HepG2 (cell line): ENCODE data around the gene HSPE1. TPM values are rescaled to one million over a fixed set of nuclear protein-coding genes. Genes with fewer than 3 reads are reported as not detected.

ENCODE experiments used
- BRCA1 ChIP-seq: sonication (generic); formaldehyde crosslinking; IDR thresholded peaks from 2 replicates; pipeline ENCODE4 v1.4.0; 2020; ENCODE audit warnings: missing genetic modification reagents
- CAMTA2 ChIP-seq: sonication (generic); formaldehyde crosslinking; IDR thresholded peaks from 2 replicates; pipeline ENCODE4 v1.4.0; 2020; ENCODE audit warnings: mild to moderate bottlenecking, missing genetic modification reagents, borderline replicate concordance
- CC2D1A ChIP-seq: sonication (generic); formaldehyde crosslinking; IDR thresholded peaks from 2 replicates; pipeline ENCODE4 v1.8.1; 2023; ENCODE audit warnings: mild to moderate bottlenecking, missing genetic modification reagents
- CHCHD3 ChIP-seq: sonication (generic); formaldehyde crosslinking; IDR thresholded peaks from 2 replicates; pipeline ENCODE4 v1.8.0; 2022; ENCODE audit warnings: mild to moderate bottlenecking, missing genetic modification reagents, moderate library complexity
- ELF4 ChIP-seq: sonication (generic); formaldehyde crosslinking; IDR thresholded peaks from 2 replicates; pipeline ENCODE4 v1.5.0; 2020; ENCODE audit warnings: missing genetic modification reagents, mild to moderate bottlenecking, moderate library complexity, borderline replicate concordance
- ESRRA ChIP-seq: sonication (generic); formaldehyde crosslinking; IDR thresholded peaks from 2 replicates; pipeline ENCODE4 v1.5.1; 2020; ENCODE audit warnings: mild to moderate bottlenecking, low read depth, missing genetic modification reagents
- HMG20B ChIP-seq: conservative IDR thresholded peaks from 2 replicates; pipeline ENCODE4 v1.6.1; 2016; ENCODE audit warnings: missing genetic modification reagents, missing compliant biosample characterization
- HNF4A ChIP-seq: sonication (generic); formaldehyde crosslinking; IDR thresholded peaks from 2 replicates; pipeline ENCODE4 v1.4.0; 2020; ENCODE audit warnings: missing genetic modification reagents
- MED8 ChIP-seq: sonication (generic); formaldehyde crosslinking; IDR thresholded peaks from 2 replicates; pipeline ENCODE4 v1.8.1; 2023; ENCODE audit warnings: mild to moderate bottlenecking, missing genetic modification reagents; ENCODE audit not compliant: insufficient replicate concordance
- MIXL1 ChIP-seq: IDR thresholded peaks from 2 replicates; pipeline ENCODE4 v1.6.1; 2016
- NKX3-1 ChIP-seq: sonication (generic); formaldehyde crosslinking; IDR thresholded peaks from 2 replicates; pipeline ENCODE4 v1.5.0; 2020; ENCODE audit warnings: missing genetic modification reagents
- SP140L ChIP-seq: sonication (generic); formaldehyde crosslinking; IDR thresholded peaks from 2 replicates; pipeline ENCODE4 v1.4.0; 2020; ENCODE audit warnings: missing genetic modification reagents, borderline replicate concordance
- ZFP82 ChIP-seq: sonication (generic); formaldehyde crosslinking; IDR thresholded peaks from 2 replicates; pipeline ENCODE4 v1.5.1; 2020; ENCODE audit warnings: mild to moderate bottlenecking, missing genetic modification reagents, borderline replicate concordance
- ZKSCAN5 ChIP-seq: sonication (generic); formaldehyde crosslinking; IDR thresholded peaks from 2 replicates; pipeline ENCODE4 v1.5.1; 2020; ENCODE audit warnings: mild to moderate bottlenecking, missing genetic modification reagents
- ZKSCAN8 ChIP-seq: IDR thresholded peaks from 2 replicates; pipeline ENCODE4 v1.6.1; 2016; ENCODE audit warnings: borderline replicate concordance, missing genetic modification reagents, missing compliant biosample characterization
- ZNF17 ChIP-seq: sonication (generic); formaldehyde crosslinking; IDR thresholded peaks from 2 replicates; pipeline ENCODE4 v1.5.0; 2020; ENCODE audit warnings: mild to moderate bottlenecking, missing genetic modification reagents
- ZNF180 ChIP-seq: sonication (generic); formaldehyde crosslinking; IDR thresholded peaks from 2 replicates; pipeline ENCODE4 v1.4.0; 2020; ENCODE audit warnings: low read depth, missing genetic modification reagents, borderline replicate concordance
- ZNF317 ChIP-seq: sonication (generic); formaldehyde crosslinking; IDR thresholded peaks from 2 replicates; pipeline ENCODE4 v1.5.0; 2020; ENCODE audit warnings: mild to moderate bottlenecking, missing genetic modification reagents
- ZNF335 ChIP-seq: sonication (generic); formaldehyde crosslinking; IDR thresholded peaks from 2 replicates; pipeline ENCODE4 v1.4.0; 2020; ENCODE audit warnings: missing genetic modification reagents
- ZNF660 ChIP-seq: sonication (generic); formaldehyde crosslinking; IDR thresholded peaks from 2 replicates; pipeline ENCODE4 v1.5.1; 2020; ENCODE audit warnings: mild to moderate bottlenecking, low read depth, missing genetic modification reagents, borderline replicate concordance
- polyA plus RNA-seq, 8 experiments: library from polyadenylated mRNA; depleted of rRNA in 3 of 8; stranded (reverse) in 7 of 8; unstranded in 1 of 8; fragments of >200 nt; fragmentation: Illumina TruSeq in 4 of 8; extraction: Trizol in 4 of 8; gene quantifications; 2 replicates each; pipeline versions ENCODE4 v1.2.1 to v1.2.3, GENCODE V29; 2011 to 2016; ENCODE audit warnings: low read depth in 4 of 8, missing spikeins in 1 of 8, mixed read lengths in 1 of 8; ENCODE audit not compliant: insufficient read depth in 1 of 8
- total RNA-seq, 5 experiments: library from RNA; depleted of rRNA; stranded (reverse); fragments of >200 nt; fragmentation: Illumina TruSeq; extraction: Trizol; gene quantifications; 2 replicates each; pipeline ENCODE4 v1.2.3, GENCODE V29; 2016; ENCODE audit warnings: low read depth in 1 of 5
- TF ChIP-seq, protein P1 (sequence below): sonication (generic); formaldehyde crosslinking; IDR thresholded peaks from 2 replicates; pipeline ENCODE4 v1.5.1; 2020; ENCODE audit warnings: mild to moderate bottlenecking, missing genetic modification reagents, borderline replicate concordance
- TF ChIP-seq, protein P2 (sequence below): sonication (generic); formaldehyde crosslinking; IDR thresholded peaks from 2 replicates; pipeline ENCODE4 v1.4.0; 2020; ENCODE audit warnings: missing genetic modification reagents; ENCODE audit errors: not compliant biosample characterization
- TF ChIP-seq, protein P3 (sequence below): sonication (generic); formaldehyde crosslinking; IDR thresholded peaks from 2 replicates; pipeline ENCODE4 v1.4.0; 2020; ENCODE audit warnings: missing genetic modification reagents
- TF ChIP-seq, protein P4 (sequence below): sonication (generic); formaldehyde crosslinking; IDR thresholded peaks from 2 replicates; pipeline ENCODE4 v1.4.0; 2020; ENCODE audit warnings: missing genetic modification reagents

The HSPE1 gene
- total and polyA plus RNA-seq, 2 of the 13 experiments (the other 11 are each of a cell fraction or from before 2014, with no cell fraction given): 244 to 823 TPM

DNA sequence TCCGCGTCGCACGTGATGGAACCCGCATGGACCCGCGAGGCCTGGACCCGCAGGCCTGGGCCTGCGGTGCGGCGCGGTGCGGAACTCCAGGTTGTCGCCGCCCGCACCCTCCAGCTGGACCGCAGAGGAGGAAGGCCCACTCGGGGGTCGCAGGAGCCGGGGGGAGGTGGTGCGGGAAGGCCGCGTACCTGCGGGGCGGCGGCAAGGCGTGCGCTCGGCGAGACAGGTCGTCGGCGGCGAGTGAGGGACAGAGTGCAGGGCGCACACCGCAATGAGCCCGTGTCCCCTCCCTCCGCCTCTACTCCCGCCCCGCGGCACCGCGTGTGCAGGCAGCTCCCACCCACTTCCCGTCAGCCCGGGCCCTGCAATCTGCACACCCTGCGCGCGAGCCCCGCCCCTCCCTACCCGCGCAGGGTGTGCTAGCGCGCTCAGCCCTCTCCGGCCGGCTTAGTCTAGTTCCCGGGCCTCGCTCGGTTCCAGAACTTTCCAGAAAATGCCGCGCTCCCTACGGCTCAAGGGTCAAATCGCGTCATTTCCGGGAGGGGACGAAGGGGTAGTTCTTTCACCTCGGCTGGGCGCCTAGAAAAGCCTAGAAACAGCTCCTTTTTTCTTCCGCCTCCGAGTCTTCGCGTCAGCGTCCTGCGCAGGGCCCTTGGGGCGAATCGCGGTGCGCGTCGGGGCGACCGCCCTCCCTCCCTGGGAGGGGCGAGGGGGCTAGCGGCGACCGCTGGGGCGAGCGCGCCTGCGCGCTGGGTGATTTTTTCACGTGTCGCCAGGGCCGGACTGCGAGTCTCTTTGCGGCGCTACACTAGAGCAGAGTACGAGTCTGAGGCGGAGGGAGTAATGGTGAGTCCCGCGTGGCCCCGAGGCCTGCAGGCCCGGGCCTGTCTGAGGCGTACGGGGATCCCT, at the start of gene HSPE1, which contains the start of gene HSPD1 (continued):
- TF ChIP-seq, protein P1, sequence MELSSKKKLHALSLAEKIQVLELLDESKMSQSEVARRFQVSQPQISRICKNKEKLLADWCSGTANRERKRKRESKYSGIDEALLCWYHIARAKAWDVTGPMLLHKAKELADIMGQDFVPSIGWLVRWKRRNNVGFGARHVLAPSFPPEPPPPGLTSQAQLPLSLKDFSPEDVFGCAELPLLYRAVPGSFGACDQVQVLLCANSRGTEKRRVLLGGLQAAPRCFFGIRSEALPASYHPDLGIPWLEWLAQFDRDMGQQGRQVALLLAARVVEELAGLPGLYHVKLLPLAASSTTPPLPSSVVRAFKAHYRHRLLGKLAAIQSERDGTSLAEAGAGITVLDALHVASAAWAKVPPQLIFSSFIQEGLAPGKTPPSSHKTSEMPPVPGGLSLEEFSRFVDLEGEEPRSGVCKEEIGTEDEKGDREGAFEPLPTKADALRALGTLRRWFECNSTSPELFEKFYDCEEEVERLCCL (CRISPR knock-in tag): peak; percentile 64; the same call in 1 of the 2 replicates
- TF ChIP-seq HMG20B (peak; percentile 72; the same call in 1 of the 2 replicates), ZFP82 (CRISPR knock-in tag) (peak; percentile 78), CAMTA2 (CRISPR knock-in tag) (peak; percentile 91; the same call in 1 of the 2 replicates), ZNF335 (CRISPR knock-in tag) (peak; percentile 70), CC2D1A (CRISPR knock-in tag) (no peak), ESRRA (CRISPR knock-in tag) (peak; percentile 50), ZNF180 (CRISPR knock-in tag) (peak; percentile 94), ZNF660 (peak; percentile 88), ZNF317 (CRISPR knock-in tag) (peak; percentile 94), CHCHD3 (CRISPR knock-in tag) (peak; percentile 97), MIXL1 (CRISPR knock-in tag) (peak; percentile 56; the same call in 1 of the 2 replicates), BRCA1 (CRISPR knock-in tag) (peak; percentile 92), ZKSCAN8 (peak; percentile 90; the same call in 1 of the 2 replicates), NKX3-1 (CRISPR knock-in tag) (peak; percentile 71), MED8 (CRISPR knock-in tag) (peak; percentile 96), HNF4A (CRISPR knock-in tag) (peak; percentile 95), ZKSCAN5 (CRISPR knock-in tag) (no peak), ELF4 (peak; percentile 99), SP140L (CRISPR knock-in tag) (peak; percentile 58; the same call in 1 of the 2 replicates), ZNF17 (no peak; the same call in 1 of the 2 replicates)
- TF ChIP-seq, protein P2, sequence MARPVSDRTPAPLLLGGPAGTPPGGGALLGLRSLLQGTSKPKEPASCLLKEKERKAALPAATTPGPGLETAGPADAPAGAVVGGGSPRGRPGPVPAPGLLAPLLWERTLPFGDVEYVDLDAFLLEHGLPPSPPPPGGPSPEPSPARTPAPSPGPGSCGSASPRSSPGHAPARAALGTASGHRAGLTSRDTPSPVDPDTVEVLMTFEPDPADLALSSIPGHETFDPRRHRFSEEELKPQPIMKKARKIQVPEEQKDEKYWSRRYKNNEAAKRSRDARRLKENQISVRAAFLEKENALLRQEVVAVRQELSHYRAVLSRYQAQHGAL: peak; percentile 84
- TF ChIP-seq, protein P3, sequence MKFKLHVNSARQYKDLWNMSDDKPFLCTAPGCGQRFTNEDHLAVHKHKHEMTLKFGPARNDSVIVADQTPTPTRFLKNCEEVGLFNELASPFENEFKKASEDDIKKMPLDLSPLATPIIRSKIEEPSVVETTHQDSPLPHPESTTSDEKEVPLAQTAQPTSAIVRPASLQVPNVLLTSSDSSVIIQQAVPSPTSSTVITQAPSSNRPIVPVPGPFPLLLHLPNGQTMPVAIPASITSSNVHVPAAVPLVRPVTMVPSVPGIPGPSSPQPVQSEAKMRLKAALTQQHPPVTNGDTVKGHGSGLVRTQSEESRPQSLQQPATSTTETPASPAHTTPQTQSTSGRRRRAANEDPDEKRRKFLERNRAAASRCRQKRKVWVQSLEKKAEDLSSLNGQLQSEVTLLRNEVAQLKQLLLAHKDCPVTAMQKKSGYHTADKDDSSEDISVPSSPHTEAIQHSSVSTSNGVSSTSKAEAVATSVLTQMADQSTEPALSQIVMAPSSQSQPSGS (CRISPR knock-in tag): peak; percentile 95
- TF ChIP-seq, protein P4, sequence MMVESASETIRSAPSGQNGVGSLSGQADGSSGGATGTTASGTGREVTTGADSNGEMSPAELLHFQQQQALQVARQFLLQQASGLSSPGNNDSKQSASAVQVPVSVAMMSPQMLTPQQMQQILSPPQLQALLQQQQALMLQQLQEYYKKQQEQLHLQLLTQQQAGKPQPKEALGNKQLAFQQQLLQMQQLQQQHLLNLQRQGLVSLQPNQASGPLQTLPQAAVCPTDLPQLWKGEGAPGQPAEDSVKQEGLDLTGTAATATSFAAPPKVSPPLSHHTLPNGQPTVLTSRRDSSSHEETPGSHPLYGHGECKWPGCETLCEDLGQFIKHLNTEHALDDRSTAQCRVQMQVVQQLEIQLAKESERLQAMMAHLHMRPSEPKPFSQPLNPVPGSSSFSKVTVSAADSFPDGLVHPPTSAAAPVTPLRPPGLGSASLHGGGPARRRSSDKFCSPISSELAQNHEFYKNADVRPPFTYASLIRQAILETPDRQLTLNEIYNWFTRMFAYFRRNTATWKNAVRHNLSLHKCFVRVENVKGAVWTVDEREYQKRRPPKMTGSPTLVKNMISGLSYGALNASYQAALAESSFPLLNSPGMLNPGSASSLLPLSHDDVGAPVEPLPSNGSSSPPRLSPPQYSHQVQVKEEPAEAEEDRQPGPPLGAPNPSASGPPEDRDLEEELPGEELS (CRISPR knock-in tag): peak; percentile 74; the same call in 1 of the 2 replicates
